HG02840 (cell line): ENCODE results near the gene DNAJB8.

Experiments
- ATAC-seq: cut with Tn5 transposase; IDR thresholded peaks from one replicate; pipeline ENCODE4 v1.9.1; 2021; ENCODE audit warnings: mild to moderate bottlenecking, moderate library complexity, moderate number of reproducible peaks; ENCODE audit not compliant: unreplicated experiment, low FRiP score

The DNAJB8 gene

GRCh38 chr3:128466840-128467541 is at the start of gene DNAJB8:
TSS of gene DNAJB8 (minus strand) at chr3:128466890. CDS start at chr3:128463245, 3,645 bp downstream.
- no peak for ATAC-seq

GRCh38 chr3:128515967-128516366 is 49.3 kb upstream of the DNAJB8 start:
- no peak for ATAC-seq

DNA sequence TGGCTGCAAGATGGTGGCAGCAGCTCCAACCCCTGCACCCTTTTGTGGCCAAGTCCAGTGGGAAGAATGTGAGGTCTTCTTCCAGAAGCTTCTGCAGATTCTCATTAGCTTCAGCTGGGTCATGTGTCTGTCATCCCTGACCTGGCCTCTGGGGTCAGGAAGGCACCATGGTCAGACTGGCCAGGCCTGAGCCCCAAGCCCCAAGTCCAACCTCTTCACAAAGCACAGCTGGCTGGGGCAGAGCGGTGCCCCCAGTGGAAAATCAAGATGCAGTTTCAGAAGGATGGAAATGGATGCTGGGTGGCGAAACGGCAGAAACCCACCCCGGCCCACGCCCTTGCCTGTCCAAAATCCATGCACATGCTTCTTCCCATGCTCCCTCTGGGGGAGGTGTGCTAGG is 42.2 kb upstream of the DNAJB8 start:
- no peak for ATAC-seq

- ATAC-seq, result no peak
Measured at GRCh38 chr3:128506754-128507153, 40.1 kb upstream of the DNAJB8 start.

DNA sequence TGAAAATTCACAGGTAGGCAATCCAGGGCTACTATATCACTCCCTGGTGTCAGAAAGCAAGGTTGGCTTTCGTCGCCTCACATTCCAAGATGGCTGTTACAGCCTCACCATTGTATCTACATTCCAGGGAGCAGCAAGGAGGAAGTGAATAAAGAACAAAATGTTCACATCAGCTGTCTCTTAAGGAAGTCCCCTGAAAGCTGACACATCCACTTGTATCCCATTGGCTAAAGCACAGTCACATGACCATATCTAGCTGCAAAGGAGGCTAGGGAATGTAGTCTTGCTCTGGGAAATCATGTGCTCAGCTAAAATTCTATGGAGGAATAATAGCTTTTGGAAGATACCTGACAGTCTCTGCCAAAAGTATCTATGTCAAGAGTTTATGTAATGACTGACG is 39.1 kb upstream of the DNAJB8 start:
- no peak for ATAC-seq

DNA sequence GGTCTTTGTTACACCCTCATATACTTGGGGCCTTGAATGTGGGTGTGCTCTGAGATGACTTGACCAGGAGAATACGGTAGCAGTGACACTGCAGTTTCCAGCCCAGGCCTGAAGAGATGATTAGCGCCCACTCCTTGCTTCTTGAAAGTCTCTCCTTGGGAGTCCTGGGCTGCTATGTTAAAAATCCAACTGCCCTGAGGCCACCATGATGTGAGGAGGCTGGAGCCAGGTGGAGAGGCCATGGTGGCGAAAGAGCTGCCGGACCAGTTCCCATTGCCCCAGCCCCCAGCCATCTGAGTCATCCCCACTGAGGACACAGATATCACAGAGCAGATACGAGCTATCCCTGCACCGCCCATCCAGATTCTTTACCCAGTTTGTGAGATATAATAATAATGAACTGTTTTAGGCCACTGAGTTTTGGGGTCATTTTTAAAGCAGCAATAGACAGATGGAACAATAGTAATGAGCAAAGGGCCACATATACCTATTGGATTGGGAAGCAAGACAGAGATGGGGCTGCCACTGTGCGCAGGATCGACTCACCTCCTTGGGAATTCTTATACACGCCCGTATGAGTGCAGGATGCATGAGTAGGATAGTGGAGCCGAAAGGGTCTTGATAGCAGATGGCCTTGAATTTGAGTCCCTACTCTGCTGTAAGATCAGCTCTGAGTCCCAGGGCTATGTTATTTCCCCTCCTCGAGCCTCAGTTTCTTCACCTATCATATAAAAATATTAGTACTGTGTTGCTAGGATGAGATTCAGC is 38.5 kb upstream of the DNAJB8 start:
- ATAC-seq, result no peak

- no peak for ATAC-seq
Measured at GRCh38 chr3:128504533-128504915, 37.8 kb upstream of the DNAJB8 start.

- no peak for ATAC-seq
Measured at GRCh38 chr3:128503751-128504532, 37.3 kb upstream of the DNAJB8 start.

GRCh38 chr3:128503164-128503651 is 36.5 kb upstream of the DNAJB8 start:
- ATAC-seq, result no peak

DNA sequence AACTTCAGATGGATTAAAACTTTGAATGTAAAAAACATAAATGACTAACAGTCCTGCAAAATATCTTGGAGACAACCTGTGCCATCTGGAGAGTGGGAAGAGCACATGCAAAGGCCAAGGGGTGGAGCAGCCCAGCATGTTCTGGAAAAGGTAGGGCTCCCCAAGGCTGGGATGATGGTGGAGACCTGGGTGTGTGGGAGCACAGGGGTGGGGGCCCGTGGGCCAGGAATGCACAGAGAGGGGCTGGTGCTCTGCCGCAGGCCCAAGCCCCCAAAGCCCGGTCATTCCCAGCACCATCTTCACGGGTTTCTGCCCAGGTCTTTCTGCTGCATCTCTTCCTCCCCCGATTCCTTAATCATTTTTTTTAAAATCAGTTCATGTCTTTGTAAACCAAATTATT is 36.0 kb upstream of the DNAJB8 start:
- ATAC-seq, result no peak

DNA sequence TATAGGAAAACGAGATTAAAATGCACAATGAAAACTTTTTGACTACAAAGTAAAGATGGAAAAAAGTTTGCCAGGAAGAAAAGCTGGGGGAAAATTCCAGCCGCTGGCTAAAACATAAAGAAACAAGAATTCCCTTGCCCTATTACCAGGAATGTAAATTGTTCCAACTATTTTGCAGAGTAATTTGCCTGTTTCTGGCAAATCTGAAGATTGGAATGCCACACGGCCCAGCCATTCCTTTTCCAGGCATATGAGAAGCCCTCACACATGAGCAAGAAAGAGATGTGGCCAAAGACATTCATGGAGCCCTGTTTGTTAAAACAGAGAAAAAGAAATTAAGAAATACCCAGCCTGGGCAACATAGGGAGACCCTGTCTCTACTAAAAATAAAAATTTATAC is 34.7 kb upstream of the DNAJB8 start:
- ATAC-seq, result no peak

DNA sequence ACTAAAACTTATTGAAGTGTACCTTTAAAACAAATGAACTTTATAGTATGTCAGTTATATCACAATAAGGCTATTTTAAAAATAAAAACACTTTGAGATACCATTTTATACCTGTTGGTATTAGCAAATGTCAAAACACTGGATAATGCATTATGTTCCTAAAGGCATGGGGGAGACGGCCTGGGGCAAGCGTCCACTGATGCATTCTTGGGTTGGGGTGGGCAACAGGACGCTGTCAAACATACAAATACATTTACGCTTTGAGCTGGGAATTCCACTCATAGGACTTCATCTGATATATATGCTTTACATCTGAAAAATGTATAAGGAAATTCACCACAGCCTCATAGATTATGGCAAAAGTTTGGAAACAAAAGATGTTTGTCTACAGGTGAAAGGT is 33.9 kb upstream of the DNAJB8 start:
- no peak for ATAC-seq

DNA sequence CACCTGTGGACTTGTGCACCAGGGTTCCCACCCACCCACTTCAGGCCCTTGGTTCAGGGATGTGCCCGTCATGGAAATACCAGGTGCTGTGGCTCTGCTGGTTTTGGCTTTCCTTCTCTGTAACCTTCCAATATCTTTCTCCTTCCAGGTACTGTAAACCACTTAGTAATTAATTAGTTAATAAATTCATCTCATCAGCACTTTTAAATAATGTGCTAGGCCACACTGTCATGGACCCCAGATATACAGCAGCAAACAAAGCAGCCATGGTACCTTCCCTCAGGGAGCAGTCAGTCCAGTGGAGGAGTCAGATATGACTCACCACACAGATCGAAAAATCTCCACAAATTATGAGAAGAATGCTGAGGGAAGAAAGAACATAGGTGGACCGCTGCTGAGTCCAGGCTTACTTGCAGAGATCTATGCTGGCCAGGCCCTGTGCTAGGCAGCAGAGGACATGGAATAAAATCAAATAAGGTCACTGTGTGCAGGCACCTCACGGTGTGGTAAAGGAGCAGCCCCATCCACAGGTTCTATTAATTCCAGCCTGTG is 33.1 kb upstream of the DNAJB8 start:
- ATAC-seq, result no peak

DNA sequence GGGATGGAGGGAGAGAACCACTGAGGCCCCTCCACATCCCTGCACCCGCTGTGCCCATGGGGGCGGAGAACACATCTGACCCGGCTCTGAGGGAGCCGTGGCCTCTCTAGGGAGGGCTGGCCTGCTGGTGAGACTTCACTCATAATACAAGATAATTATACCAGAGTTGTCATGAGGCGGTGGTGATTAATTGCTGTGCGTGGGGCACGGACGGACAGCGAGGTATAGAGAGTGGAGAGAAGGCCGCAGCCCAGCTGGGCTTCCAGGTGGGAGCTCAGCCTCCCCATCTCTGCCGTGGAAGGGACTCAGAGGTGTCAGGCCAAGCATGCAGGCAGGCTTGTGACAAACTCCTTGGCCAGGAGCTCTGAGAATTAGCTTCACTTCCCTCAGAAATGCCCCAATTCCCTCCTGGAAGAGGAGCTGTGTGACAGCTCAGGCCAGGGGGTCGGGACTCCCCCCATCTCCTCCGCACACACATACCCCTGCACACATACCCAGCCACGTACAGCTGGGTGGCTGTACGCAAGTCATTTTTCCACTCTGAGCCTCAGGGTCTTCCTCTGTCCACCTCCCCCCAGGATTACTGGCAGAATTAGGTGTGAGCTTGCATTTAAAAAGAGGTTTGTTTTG is 32.3 kb upstream of the DNAJB8 start:
- no peak for ATAC-seq

GRCh38 chr3:128498127-128498626 is 31.5 kb upstream of the DNAJB8 start:
- ATAC-seq, result no peak

DNA sequence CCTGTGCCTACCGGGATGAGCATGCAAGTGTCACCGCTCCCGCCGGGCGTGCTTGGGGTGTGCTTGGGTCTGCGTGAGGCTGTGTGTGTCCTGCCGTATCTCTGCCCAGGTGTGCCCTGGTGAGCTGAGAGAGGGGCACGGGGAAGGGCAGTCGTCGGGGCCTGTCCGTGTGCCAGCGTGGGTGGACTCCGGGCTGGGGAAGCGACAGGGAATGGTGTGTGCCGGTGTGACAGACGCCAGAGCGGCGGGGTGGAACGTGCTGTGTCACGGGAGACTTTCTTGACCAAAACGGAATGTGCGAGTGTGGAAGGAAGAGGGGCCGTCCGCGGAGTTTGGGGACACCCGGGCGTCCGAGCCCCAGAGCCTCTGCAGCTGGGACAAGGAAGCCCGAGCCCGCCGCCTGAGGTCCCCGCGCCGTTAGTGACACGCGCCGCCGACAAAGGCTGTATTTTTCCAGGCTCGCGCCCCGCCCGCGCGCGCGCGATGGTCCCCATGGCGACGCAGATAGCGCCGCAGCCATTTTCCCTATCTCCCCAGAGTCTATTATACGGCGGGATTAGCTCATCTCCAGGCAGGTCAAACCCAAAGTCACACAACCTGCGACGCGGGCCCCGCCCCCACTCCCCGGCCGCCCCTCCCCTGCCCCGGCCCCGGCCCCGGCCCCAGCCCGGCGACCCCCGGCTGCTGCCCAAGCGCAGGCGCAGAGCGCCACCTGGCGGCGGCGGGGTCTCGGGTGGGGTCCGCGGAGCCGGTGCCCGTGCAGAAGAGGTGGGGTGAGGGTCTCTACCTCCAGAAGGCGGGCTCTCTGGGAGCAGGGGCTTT is 30.8 kb upstream of the DNAJB8 start:
- ATAC-seq, result no peak

DNA sequence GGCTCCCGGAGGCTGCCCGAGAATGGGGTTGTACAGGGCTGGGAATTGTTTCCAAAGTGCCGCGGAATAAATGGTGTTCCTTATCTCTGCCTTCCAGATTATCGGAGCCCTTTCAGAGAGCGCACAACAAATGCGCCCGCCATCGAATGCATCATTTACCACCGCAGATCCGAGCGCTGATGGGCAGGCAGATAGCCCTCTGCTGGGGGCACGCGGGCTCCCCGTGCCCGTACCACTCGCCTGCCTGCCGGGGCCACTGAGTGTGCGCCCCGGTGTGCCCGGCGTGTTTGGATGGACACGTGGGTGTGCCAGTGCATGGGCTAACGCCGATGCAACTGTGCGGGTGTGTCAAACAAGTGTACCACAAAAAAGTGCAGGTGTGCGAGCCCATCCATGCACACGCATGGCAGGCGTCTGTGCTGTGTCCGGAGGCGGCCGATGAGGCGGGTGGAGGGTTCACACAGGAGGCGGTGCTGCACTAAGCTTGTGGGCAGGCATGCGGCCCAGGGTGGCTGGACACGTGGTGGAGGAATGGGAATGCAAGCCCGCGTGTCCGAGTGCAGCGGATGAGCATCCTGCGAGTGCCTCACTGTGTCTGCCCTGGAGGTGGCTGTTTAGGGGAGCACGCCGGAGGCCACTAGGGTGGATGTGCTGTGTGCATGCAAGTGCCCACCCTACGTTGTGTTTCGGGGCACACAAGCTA is 30.1 kb upstream of the DNAJB8 start:
- ATAC-seq, result no peak

DNA sequence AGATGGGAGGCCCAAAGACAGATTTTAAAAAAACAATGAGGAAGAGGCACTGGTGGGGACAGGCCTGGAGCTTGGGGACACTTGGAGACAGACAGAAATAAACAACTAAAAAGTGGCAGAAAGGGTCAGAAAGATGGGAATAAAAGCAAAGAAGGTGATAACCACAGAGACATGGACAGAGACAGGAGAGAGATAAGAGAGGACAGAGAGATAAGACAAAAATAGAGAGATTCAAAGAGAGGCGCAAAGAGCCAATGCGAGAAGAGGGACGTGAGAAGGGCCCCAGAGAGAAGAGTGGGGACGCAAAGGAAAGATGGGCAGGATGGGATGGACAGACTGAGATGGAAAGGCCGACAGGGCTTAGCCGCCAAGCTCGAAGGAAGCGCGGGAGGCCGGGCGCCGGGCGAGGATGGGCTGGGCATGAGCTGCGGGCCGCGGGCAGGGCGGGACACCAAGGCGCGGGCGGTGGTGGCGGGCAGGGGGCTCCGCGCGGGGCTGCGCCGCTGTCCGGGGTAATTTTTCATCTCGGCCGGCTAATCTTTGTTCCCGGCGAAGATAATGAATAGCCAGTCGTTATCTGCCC is 29.4 kb upstream of the DNAJB8 start:
- no peak for ATAC-seq
